Activated T-helper 1 cell treated with Interleukin-2 at 50 U/mL for 16 hours (primary cell): ENCODE data around the gene CREB3L1.
"Not testable (repeated sequence)": the region's sequence is repeated elsewhere in the genome, so short reads cannot be mapped to it uniquely, and the experiment has no call there.

Source experiments
- DNase-seq: peaks from one replicate; pipeline ENCODE4 v3.0.0-alpha.2; 2020; ENCODE audit warnings: low read depth

The CREB3L1 gene

GRCh38 chr11:46296528-46297448, 19.3 kb downstream of the CREB3L1 start:
- DNase-seq = no peak

- DNase-seq = no peak
Measured at GRCh38 chr11:46298699-46299433, 21.4 kb downstream of the CREB3L1 start.

- DNase-seq = no peak
Measured at GRCh38 chr11:46299451-46299961, 22.0 kb downstream of the CREB3L1 start.

GRCh38 chr11:46300270-46300669, 22.8 kb downstream of the CREB3L1 start:
- DNase-seq = no peak

GRCh38 chr11:46302866-46303265, 25.4 kb downstream of the CREB3L1 start:
- DNase-seq = no peak

GRCh38 chr11:46304036-46304435, 26.6 kb downstream of the CREB3L1 start:
- DNase-seq = not testable (repeated sequence)

- no peak for DNase-seq
Measured at GRCh38 chr11:46304605-46305179, 27.2 kb downstream of the CREB3L1 start.

GRCh38 chr11:46305295-46305694, 27.8 kb downstream of the CREB3L1 start:
- no peak for DNase-seq

GRCh38 chr11:46306296-46306853, 28.9 kb downstream of the CREB3L1 start:
- no peak for DNase-seq

- DNase-seq = no peak
Measured at GRCh38 chr11:46307369-46307768, 29.9 kb downstream of the CREB3L1 start.

- no peak for DNase-seq
Measured at GRCh38 chr11:46307785-46308341, 30.4 kb downstream of the CREB3L1 start.

- DNase-seq = peak; percentile 37
Measured at GRCh38 chr11:46308631-46309419, 31.4 kb downstream of the CREB3L1 start.

GRCh38 chr11:46309814-46310259, 32.4 kb downstream of the CREB3L1 start:
- no peak for DNase-seq

GRCh38 chr11:46315033-46315738, 37.7 kb downstream of the CREB3L1 start:
- DNase-seq = peak; percentile 39

- DNase-seq = no peak
Measured at GRCh38 chr11:46315783-46316563, 38.5 kb downstream of the CREB3L1 start.

GRCh38 chr11:46319074-46319453, 41.6 kb downstream of the CREB3L1 start:
- DNase-seq = no peak

- no peak for DNase-seq
Measured at GRCh38 chr11:46321757-46322156, 44.3 kb downstream of the CREB3L1 start.

GRCh38 chr11:46322759-46323158, 45.3 kb downstream of the CREB3L1 start:
- no peak for DNase-seq

GRCh38 chr11:46326813-46327416, 49.5 kb downstream of the CREB3L1 start:
- DNase-seq = no peak
